GM12801 (cell line): ENCODE data around the gene SPRYD3.

Experiments
- CTCF ChIP-seq: IDR thresholded peaks from one replicate; pipeline ENCODE4 v1.5.1; 2011; ENCODE audit warnings: control low read depth; ENCODE audit not compliant: insufficient read length; ENCODE audit errors: extremely low read depth

SPRYD3 gene

GRCh38 chr12:53096089-53096741 is 17.0 kb upstream of the SPRYD3 start:
- TF ChIP-seq CTCF: no peak

- TF ChIP-seq CTCF: no peak
Observed at GRCh38 chr12:53094394-53094787, 15.2 kb upstream of the SPRYD3 start.

- no peak for TF ChIP-seq CTCF
Observed at GRCh38 chr12:53093777-53094393, 14.7 kb upstream of the SPRYD3 start.

GRCh38 chr12:53091756-53092155 is 12.6 kb upstream of the SPRYD3 start:
- no peak for TF ChIP-seq CTCF

- TF ChIP-seq CTCF: no peak
Observed at GRCh38 chr12:53090554-53090953, 11.4 kb upstream of the SPRYD3 start.

- no peak for TF ChIP-seq CTCF
Observed at GRCh38 chr12:53090105-53090504, 10.9 kb upstream of the SPRYD3 start.

- no peak for TF ChIP-seq CTCF
Observed at GRCh38 chr12:53086361-53086760, 7.2 kb upstream of the SPRYD3 start.
